Measurements from ENCODE around the gene SPRED2. TPM values are rescaled to one million over a fixed set of nuclear protein-coding genes. Genes with fewer than 3 reads are reported as not detected.

Gene SPRED2
- total RNA-seq, 4 donors from 2014 or later: 12.5 to 21.2 (median 13.8) TPM

- 44 to 69% methylated on average over 2 to 3 of the region's 6 CpGs for WGBS, 2 donors (ENCODE audit: low coverage in 1 of 2)
- Histone ChIP-seq H3K4me3 (no peak overlapping the region), H3K4me1 (peaks cover 0 to 8% (median 0%) of the 10 kb centered on the region in 3 donors), H3K36me3 (peaks cover 0 to 55% of the 10 kb centered on the region in 2 donors), H3K27me3 (no peaks in the 10 kb centered on the region), H3K27ac (peak overlapping the region in 3 of 4 donors; percentile 39 to 68 (median 65)), H3K9me3 (no peaks in the 10 kb centered on the region)
- peak; percentile 79 for ATAC-seq
- TF ChIP-seq EP300 (IDR thresholded peaks at IDR 0.05) (no peak), POLR2AphosphoS5 (IDR thresholded peaks at IDR 0.05) (no peak), POLR2A (IDR thresholded peaks at IDR 0.05) (no peak)
- TF ChIP-seq, protein P1, sequence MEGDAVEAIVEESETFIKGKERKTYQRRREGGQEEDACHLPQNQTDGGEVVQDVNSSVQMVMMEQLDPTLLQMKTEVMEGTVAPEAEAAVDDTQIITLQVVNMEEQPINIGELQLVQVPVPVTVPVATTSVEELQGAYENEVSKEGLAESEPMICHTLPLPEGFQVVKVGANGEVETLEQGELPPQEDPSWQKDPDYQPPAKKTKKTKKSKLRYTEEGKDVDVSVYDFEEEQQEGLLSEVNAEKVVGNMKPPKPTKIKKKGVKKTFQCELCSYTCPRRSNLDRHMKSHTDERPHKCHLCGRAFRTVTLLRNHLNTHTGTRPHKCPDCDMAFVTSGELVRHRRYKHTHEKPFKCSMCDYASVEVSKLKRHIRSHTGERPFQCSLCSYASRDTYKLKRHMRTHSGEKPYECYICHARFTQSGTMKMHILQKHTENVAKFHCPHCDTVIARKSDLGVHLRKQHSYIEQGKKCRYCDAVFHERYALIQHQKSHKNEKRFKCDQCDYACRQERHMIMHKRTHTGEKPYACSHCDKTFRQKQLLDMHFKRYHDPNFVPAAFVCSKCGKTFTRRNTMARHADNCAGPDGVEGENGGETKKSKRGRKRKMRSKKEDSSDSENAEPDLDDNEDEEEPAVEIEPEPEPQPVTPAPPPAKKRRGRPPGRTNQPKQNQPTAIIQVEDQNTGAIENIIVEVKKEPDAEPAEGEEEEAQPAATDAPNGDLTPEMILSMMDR (IDR thresholded peaks at IDR 0.05): no peak
These were observed 116.3 kb downstream of the SPRED2 start for GRCh38 chr2:65316072-65316471.

- no peaks in the 10 kb centered on the region for H3K27me3 ChIP-seq
- H3K9me3 ChIP-seq: no peaks in the 10 kb centered on the region
- H3K4me3 ChIP-seq: no peak overlapping the region
- H3K27ac ChIP-seq: no peak overlapping the region
- TF ChIP-seq EP300 (IDR thresholded peaks at IDR 0.05) (no peak), POLR2AphosphoS5 (IDR thresholded peaks at IDR 0.05) (no peak), POLR2A (IDR thresholded peaks at IDR 0.05) (no peak)
- TF ChIP-seq, protein P1 (IDR thresholded peaks at IDR 0.05): no peak
- peaks cover 0 to 57% of the 10 kb centered on the region in 2 donors for H3K36me3 ChIP-seq
- no peak for ATAC-seq
- 83 to 85% methylated on average over 3 to 7 of the region's 8 CpGs for WGBS, 2 donors (ENCODE audit: low coverage in 1 of 2)
- H3K4me1 ChIP-seq: peaks cover 0 to 3% (median under 1%) of the 10 kb centered on the region in 3 donors
These were observed 117.5 kb downstream of the SPRED2 start for GRCh38 chr2:65314801-65315441.

DNA sequence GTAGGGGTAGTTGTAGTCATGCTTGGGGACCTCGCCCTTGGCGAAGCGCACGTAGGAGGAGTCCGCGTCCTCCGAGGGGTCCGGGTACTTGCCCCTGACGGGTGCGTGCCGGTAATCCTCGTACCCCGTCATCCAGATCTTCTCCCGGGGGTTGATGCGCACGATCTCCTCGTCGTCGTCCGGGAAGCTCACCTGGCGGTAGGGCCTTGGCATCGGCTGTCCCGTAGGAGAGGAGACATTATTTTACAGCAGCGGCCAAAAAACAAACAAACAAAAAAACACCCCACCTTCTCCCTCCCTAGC lies 118.5 kb downstream of the SPRED2 start:
- Histone ChIP-seq H3K4me1 (peaks cover 0 to 11% (median 5%) of the 10 kb centered on the region in 3 donors), H3K4me3 (no peak overlapping the region), H3K27ac (no peak overlapping the region), H3K36me3 (peaks cover 0 to 61% of the 10 kb centered on the region in 2 donors), H3K9me3 (no peaks in the 10 kb centered on the region), H3K27me3 (no peaks in the 10 kb centered on the region)
- 67 to 100% methylated on average over 1 of the region's 24 CpGs for WGBS, 2 donors (ENCODE audit: low coverage in 1 of 2)
- no peak for ATAC-seq
- TF ChIP-seq POLR2A (IDR thresholded peaks at IDR 0.05): no peak
- no peak for TF ChIP-seq POLR2AphosphoS5 (IDR thresholded peaks at IDR 0.05)
- TF ChIP-seq EP300 (IDR thresholded peaks at IDR 0.05): no peak
- TF ChIP-seq, protein P1 (IDR thresholded peaks at IDR 0.05): no peak

GRCh38 chr2:65313126-65313953 lies 119.1 kb downstream of the SPRED2 start:
- WGBS, 2 donors (ENCODE audit: low coverage in 1 of 2): 75 to 92% methylated on average over 1 to 29 of the region's 52 CpGs
- no peak for ATAC-seq
- TF ChIP-seq EP300 (IDR thresholded peaks at IDR 0.05): no peak
- TF ChIP-seq POLR2AphosphoS5 (IDR thresholded peaks at IDR 0.05): no peak
- TF ChIP-seq POLR2A (IDR thresholded peaks at IDR 0.05): no peak
- TF ChIP-seq, protein P1 (IDR thresholded peaks at IDR 0.05): no peak
- Histone ChIP-seq H3K36me3 (peaks cover 0 to 61% of the 10 kb centered on the region in 2 donors), H3K27me3 (no peaks in the 10 kb centered on the region), H3K27ac (peak overlapping the region in 1 of 4 donors; percentile 43), H3K9me3 (no peaks in the 10 kb centered on the region), H3K4me3 (no peak overlapping the region), H3K4me1 (peaks cover 0 to 11% (median 5%) of the 10 kb centered on the region in 3 donors)
